Activated T-helper 1 cell treated with Interleukin-2 at 50 U/mL for 16 hours (primary cell): ENCODE measurements around the gene SEC14L6.

Source experiments
- DNase-seq: peaks from one replicate; pipeline ENCODE4 v3.0.0-alpha.2; 2020; ENCODE audit warnings: low read depth

SEC14L6 gene

DNA sequence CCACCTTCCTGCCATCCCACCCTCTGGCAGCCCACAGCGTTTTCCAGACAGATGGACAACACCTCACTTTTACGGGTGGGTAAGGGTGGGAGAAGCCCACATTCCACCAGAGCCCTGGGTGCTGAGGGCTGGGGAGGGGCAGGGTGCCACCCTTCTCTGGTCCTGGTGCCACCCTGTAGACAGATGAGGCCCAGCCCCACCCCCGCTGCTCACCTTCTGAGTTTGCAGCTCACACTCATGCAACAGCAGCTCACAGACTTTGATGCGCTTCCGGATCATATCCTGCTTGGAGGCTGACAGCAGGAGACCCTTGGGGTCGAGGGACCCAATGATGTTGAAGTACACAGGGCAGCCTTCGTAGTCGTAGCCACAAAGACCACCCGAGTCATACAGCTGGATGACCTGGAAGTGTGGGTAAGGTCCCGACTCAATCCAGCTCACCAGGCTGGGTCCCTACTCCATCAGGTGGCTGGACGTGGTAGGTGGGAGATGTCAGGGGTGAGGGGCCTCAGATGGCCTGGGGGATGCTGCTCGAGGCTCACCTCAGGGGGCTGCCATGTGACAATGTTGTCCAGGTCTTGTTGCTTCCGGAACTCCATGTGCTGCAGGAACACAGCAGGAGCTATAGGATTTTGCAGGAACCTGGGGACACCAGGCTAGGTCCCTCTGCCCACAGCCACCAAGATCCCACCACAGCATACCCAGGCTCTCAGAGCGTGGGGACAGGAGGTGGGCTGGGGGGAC, 51.3 kb downstream of the SEC14L6 start:
- no peak for DNase-seq

DNA sequence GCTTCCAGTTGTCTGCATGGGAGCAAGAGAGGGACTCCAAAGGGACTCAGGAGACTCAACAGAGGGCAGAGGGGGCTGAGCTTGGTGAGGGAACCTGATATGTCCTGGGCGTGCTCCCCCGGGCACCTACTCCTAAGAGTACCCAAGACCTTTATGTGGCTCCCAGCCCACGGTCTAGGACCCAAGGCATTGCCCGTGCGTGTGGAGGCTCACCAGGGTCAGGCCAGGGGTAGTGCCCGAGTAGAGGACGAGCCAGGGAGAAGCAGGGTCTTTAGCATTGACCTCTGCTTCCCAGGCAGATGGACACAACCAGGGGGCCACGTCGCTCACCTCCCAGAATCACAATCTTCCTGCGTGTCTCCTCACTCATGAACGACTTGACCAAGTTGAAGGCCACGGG, 54.4 kb downstream of the SEC14L6 start:
- no peak for DNase-seq

DNA sequence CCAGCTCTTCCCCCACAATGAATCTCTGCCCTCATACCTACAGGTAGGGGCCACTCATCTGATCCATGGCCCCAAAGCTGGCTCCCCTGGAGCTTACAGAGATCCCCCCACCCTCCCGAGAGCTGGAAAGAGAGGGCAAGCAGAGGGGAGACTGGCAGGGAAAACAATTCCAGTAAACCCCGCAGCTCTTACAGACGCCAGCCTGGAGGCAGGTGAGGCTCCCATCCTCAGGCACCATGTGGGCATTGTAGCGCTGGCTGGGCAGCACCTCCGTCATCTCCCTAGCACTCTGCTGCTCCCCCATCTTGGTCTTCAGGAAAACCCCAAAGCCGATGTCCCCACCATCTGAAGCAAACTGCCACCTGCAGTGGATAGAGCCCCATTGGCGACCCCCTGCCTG, 55.2 kb downstream of the SEC14L6 start:
- no peak for DNase-seq

DNA sequence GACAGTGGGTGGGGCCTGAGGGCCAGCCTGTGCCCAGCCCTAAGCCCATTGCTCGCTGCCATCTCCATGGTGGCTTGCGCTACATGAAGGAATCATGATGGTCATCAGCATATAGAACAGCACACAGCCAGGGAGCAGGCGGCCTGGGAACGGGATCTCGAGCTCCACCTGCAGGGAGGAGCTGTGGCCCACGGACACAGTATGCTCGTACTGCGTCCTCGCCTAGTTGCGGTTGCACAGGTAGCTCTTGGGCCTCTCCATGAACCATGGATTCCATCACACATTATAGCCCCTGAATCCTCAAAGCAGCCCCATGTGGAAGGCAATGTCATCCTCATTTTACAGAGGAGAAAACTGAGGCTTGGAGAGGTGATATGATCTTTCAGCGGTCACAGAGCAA, 56.1 kb downstream of the SEC14L6 start:
- no peak for DNase-seq

DNA sequence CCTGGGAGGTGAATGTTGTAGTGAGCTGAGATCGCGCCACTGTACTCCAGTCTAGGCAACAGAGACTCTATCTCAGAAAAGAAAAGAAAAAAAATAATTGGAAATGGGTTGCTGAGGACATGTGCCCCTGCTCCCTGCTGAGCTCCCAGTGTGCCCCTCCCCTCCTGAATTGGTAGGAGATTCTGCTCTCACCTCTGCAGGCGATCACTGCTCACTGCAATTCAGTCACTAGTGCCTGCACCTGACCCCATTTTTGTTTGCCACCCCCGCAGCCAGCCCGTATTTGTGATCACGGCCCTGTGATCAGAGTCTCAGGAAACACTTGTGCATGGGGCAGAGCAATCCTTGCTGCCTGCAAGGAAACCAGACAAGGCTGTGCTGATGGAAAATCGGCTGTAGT, 58.4 kb downstream of the SEC14L6 start:
- DNase-seq = no peak

DNA sequence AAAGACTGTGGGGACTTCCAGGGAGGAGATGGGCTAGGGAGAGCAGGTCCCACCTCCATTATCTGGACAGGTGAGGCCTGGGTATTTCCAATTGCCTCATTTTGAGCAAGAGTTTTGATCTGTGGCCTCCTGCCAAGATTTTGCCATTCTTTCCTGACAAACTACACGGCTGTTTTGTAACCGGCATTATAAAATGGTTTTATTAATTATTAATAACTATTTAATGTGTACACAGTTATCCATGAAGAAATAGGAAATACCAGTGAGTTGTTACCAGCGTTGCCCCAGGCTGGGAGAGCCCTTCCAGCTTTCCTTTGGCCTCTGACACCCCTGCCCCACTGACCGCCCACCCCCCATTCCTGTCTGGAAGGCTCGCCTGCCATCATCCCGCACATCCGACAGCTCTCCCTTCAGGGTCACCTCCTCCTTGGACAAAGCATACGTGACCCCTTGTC, 59.9 kb downstream of the SEC14L6 start:
- DNase-seq = no peak

DNA sequence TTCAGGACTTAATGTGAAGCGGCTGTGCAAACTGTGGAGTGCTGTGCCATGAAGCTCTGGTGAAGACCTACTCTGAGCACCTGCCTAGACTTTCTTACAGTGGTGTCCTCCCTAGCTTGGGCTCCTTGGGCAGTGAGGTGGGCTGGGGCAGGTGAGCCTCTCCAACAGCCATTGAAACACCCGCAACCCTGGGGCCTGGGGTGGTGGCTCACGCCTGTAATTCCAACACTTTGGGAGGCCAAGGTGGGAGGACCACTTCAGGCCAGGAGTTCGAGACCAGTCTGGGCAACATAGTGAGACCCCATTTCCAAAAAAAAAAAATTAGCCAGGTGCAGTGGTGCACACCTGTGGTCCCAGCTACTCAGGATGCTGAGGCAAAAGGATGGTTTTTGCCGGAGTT, 60.4 kb downstream of the SEC14L6 start:
- DNase-seq = no peak

DNA sequence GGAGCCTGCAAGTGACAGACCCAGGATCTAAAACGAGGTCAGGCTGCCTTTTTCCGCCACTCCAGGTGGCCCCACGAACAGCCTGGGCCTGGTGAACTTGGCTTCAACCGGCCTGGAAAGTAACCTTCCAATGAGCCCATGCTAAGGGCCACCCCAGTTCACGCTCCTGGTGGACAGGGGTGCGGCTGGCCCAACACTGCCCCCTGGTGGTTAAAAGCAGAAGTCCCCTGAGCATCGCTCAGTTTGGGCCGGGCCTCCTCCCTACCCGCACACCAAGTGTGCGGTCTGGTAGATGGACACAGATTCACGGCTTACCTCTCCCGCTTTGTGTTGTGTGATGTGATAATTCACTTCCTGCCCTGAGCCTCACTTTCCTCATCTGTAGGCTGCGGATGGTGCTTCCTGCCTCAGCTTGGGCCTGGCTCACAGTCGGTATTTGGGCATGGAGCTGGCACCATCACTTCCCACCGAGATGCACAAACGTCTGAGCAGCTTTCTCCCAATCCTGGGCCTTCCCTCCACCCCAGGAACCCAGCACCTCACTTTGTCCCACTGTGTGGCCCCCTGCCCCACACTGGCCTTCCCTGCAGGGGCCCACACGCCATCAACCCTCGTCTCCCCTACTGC, 61.1 kb downstream of the SEC14L6 start:
- peak; percentile 62 for DNase-seq

DNA sequence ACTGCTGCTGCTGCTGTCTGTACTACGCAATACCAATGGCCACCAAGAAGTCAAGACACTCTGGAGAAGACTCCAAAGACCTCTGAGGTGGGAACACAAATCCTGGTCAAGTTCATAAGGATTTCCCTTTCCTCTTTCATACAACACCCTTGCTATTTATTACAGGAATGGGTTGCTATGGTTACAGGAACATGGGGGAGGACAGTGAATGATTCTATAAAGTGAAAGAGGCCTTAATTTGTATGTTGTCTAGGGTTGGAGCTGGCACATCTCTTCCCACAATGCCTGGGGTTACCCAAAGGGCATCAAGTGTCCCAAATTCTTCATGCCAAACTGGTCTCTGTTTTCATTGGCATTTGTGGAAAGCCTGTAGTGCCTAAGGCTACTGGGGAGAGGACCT, 63.4 kb downstream of the SEC14L6 start:
- no peak for DNase-seq

DNA sequence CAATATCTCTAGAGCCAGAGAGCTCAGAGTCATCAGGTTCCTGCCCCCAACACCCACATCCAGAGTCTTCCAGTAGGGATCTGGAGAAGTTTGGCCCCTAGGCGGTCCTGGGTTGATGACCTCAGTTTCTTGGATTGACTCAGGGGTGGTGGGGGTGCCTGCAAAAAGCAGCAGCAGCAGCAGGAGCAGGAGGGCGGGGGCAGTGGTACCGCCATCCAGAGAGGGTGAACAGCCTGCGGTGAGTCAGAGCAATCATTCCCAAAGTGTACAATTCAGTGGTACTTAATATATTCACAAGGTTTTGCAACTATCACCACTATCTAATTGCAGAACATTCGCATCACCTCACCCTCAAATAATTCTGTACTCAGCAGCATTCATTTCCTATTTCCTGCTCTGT, 64.8 kb downstream of the SEC14L6 start:
- no peak for DNase-seq

DNA sequence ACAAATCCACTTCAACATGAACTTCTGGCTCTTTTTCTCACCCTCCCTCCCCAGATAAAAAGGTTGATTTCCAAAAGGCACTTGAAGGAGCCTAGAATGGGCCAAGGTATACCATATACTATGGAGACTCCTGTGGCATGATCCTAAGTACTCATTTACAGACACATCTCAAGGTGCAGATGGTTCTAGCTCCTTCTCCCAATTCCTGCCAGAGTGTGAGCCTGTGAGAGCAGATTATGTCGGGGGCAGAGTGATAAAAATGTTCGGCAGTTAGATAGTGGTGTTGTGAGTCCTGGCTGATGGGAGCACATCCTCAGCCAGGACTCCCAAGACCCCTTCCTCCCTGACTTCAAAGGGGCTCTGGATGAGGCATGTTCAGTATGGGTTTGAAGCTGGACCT, 66.6 kb downstream of the SEC14L6 start:
- DNase-seq = no peak

DNA sequence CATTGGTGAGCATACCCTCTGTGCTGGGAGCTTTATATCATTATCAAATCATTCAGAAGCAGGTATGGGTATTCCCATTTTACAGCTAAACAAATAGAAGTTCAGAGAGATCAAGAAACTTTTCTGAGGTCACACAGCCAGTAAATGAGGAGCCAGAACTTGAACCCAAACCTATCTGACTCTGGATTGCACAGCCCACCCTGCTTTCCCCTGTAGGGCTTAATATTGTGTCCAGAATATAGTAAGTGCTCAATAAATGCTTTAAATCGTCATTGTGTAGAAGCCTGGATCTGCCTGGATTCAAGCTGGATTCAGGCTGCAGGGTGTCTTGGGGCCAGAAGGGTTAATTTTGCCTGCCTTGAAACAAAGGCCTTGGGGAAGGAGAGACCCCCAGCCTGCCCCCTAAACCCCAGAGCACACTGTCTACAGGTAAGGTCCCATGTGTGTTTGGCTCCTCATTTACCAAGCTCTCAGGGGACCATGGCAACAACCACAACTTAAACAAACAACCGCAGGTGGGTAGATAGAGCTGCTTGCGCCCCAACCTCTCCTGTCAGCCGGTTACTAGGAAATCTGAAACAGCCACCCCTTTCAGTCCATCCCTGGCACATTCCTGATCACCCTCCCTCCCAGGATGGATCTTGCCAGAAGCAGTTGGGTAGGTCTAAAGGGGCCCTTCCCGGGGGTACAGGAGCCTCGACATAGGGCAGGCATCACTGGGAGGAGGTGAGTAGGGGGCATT, 71.7 kb downstream of the SEC14L6 start:
- DNase-seq = no peak

DNA sequence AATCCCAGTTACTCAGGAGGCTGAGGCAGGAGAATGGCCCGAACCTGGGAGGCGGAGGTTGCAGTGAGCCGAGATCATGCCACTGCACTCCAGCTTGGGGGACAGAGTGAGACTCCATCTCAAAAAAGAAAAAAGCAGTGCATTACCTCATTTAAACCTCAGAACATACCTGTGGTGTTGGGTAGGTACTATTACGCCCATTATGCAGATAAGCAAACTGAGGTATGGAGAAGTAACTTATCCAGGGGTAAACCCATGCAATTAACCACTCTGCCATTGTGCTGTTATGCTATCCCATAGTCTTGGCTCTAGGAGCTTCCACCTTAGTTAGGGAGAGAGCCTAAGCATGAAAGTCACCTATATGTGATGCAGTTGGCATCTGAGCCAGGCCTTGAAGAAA, 72.4 kb downstream of the SEC14L6 start:
- DNase-seq = no peak

DNA sequence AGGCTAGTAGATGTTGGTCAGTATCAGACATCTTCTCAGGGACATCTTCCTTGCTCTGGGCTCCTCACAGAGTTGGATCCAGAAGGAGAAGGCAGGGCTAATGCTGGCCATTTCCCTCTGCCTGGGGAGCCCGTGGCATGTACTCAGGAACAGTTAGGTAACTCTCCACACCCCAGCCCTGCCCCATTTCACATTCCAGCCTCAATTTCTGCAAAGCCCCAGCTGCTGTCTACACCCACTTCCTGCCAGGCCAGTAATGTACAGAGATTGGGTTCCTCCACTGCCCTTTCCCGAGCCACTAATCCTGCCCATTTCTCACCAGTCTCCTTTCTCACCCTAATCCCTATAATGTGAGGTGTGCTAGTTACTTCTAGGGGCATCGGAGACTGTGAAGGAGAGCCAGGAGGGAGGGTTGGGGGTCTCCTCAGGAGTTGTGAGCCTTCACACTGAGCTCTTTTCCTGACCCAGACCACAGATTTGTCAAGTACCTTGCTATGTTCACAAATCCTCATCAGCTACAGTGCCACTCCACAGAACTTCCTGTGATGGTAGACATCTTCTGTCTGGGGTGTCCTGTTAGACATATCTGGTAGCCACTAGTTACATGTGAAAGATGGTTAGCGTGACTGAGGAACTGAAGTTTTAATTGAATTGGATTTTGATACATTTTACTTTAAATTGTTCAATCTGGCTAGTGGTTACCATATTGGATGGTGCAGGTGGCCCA, 73.4 kb downstream of the SEC14L6 start:
- DNase-seq = no peak
